OCI-LY1 (cell line): ENCODE data around the gene PDGFD.

Experiments
- H2AFZ ChIP-seq: fragments of 200-600 bp; sonication (generic), shearing (Covaris generic); 2 replicates; pipeline ENCODE4 v1.6.0; 2014; ENCODE audit warnings: antibody characterized with exemption, mild to moderate bottlenecking, low read length
- H3F3A ChIP-seq: fragments of 200-600 bp; sonication (generic), shearing (Covaris generic); 2 replicates; pipeline ENCODE4 v1.6.0; 2014; ENCODE audit warnings: mild to moderate bottlenecking, antibody characterized with exemption, low read length, moderate library complexity; ENCODE audit not compliant: insufficient read depth
- H3K27ac ChIP-seq: fragments of 200-600 bp; sonication (generic); 2 replicates; pipeline ENCODE4 v1.5.1; 2014; ENCODE audit warnings: low read length, mixed run types, mild to moderate bottlenecking, low read depth; ENCODE audit not compliant: poor library complexity, severe bottlenecking
- H3K27me3 ChIP-seq: fragments of 200-600 bp; sonication (generic); 2 replicates; pipeline ENCODE4 v1.6.0; 2014; ENCODE audit warnings: antibody characterized with exemption, mild to moderate bottlenecking, low read length, moderate library complexity; ENCODE audit not compliant: insufficient read depth
- H3K36me3 ChIP-seq: fragments of 200-600 bp; sonication (generic); 2 replicates; pipeline ENCODE4 v1.6.1; 2014; ENCODE audit warnings: mild to moderate bottlenecking, antibody characterized with exemption, low read length, moderate library complexity, mixed read lengths; ENCODE audit not compliant: insufficient read depth
- H3K4me1 ChIP-seq: fragments of 200-600 bp; sonication (generic); 2 replicates; pipeline ENCODE4 v1.5.1; 2014; ENCODE audit warnings: mild to moderate bottlenecking, low read length, moderate library complexity; ENCODE audit not compliant: insufficient read depth, severe bottlenecking
- H3K4me2 ChIP-seq: fragments of 200-600 bp; sonication (generic), shearing (Covaris generic); 2 replicates; pipeline ENCODE4 v1.6.1; 2014; ENCODE audit warnings: low read length
- H3K4me3 ChIP-seq: fragments of 200-600 bp; sonication (generic); 2 replicates; pipeline ENCODE4 v1.5.1; 2014; ENCODE audit warnings: low read length, low read depth, mild to moderate bottlenecking, mixed read lengths; ENCODE audit not compliant: poor library complexity, severe bottlenecking
- H3K79me2 ChIP-seq: fragments of 200-600 bp; shearing (Covaris generic); 2 replicates; pipeline ENCODE4 v1.6.1; 2016; ENCODE audit warnings: mixed run types, low read length, mixed read lengths; ENCODE audit not compliant: insufficient read depth
- H3K9ac ChIP-seq: fragments of 200-600 bp; sonication (generic), shearing (Covaris generic); 2 replicates; pipeline ENCODE4 v1.6.1; 2014; ENCODE audit warnings: mild to moderate bottlenecking, low read length, mixed read lengths
- H3K9me2 ChIP-seq: fragments of 200-600 bp; sonication (generic), shearing (Covaris generic); 2 replicates; pipeline ENCODE4 v1.6.1; 2014; ENCODE audit warnings: low read depth, mild to moderate bottlenecking, low read length, mixed read lengths
- H3K9me3 ChIP-seq: fragments of 200-600 bp; shearing (Covaris generic); 2 replicates; pipeline ENCODE4 v1.6.1; 2014; ENCODE audit warnings: low read length, mixed read lengths
- H4K20me1 ChIP-seq: fragments of 200-600 bp; sonication (generic), shearing (Covaris generic); 2 replicates; pipeline ENCODE4 v1.6.0; 2016; ENCODE audit warnings: mild to moderate bottlenecking, low read length; ENCODE audit not compliant: insufficient read depth
- EZH2 ChIP-seq: fragments of 200-600 bp; sonication (generic), shearing (Covaris generic); IDR thresholded peaks from 2 replicates; pipeline ENCODE4 v1.8.0; 2017; ENCODE audit warnings: borderline replicate concordance, mixed run types, mild to moderate bottlenecking, antibody characterized with exemption, low read length, moderate library complexity, mixed read lengths
- TF ChIP-seq, protein P1 (sequence below): fragments of 200-600 bp; sonication (generic), shearing (Covaris generic); IDR thresholded peaks from 2 replicates; pipeline ENCODE4 v1.5.1; 2017; ENCODE audit warnings: mild to moderate bottlenecking, antibody characterized with exemption, low read length, moderate library complexity, mixed read lengths

PDGFD gene

GRCh38 chr11:103901656-103902055, 262.3 kb downstream of the PDGFD start:
- Histone ChIP-seq H3K27ac (peak overlapping the region; percentile 54), H3F3A (0 out of 2 replicates have a peak, but pooled peaks cover 11% of the 10 kb centered on the region), H3K9me3 (no peaks in the 10 kb centered on the region), H3K4me1 (peaks cover 67% of the 10 kb centered on the region), H4K20me1 (no peaks in the 10 kb centered on the region), H3K36me3 (no peaks in the 10 kb centered on the region), H3K9ac (no peak overlapping the region), H3K9me2 (no peaks in the 10 kb centered on the region), H3K4me2 (no peak overlapping the region), H3K27me3 (no peaks in the 10 kb centered on the region), H3K79me2 (no peaks in the 10 kb centered on the region), H3K4me3 (no peak overlapping the region), H2AFZ (no peak overlapping the region)
- TF ChIP-seq, protein P1, sequence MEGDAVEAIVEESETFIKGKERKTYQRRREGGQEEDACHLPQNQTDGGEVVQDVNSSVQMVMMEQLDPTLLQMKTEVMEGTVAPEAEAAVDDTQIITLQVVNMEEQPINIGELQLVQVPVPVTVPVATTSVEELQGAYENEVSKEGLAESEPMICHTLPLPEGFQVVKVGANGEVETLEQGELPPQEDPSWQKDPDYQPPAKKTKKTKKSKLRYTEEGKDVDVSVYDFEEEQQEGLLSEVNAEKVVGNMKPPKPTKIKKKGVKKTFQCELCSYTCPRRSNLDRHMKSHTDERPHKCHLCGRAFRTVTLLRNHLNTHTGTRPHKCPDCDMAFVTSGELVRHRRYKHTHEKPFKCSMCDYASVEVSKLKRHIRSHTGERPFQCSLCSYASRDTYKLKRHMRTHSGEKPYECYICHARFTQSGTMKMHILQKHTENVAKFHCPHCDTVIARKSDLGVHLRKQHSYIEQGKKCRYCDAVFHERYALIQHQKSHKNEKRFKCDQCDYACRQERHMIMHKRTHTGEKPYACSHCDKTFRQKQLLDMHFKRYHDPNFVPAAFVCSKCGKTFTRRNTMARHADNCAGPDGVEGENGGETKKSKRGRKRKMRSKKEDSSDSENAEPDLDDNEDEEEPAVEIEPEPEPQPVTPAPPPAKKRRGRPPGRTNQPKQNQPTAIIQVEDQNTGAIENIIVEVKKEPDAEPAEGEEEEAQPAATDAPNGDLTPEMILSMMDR: no peak
- no peak for TF ChIP-seq EZH2

DNA sequence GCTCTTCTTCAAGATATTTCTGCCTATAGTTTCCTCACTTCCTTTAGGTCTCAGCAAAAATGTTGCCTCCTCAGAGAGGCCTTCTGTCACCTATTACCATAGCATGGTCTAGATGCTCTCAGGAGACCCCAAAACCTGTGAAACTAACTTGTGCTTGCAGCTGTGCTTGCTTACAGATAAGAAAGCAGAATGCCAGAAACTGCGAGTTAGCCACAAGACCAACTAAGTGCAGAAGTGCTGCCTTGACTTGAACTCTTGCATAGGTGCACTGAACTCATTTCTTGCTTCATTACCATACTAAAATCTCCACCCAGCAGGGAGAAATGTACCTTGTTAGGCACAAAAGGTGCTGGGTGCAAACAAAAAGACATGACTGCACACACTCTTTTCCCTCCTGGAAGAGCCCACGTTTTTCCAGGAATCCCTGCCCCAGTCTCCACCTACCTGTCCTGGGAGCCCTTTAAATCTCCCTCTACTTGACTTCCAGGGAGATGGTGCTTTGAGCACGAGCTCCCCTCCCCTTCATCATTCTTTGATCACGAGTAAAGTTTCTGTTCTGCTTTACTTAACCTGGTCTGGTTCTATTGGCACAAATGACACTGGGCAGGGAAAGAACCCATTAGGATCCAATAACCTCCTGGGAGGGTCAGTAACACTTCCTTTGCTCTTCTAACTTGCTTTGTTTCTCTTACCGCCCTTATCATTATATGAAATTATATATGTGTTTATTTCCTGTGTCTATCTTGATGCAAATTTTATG, 265.2 kb downstream of the PDGFD start:
- Histone ChIP-seq H3K9ac (no peak overlapping the region; the same call in 1 of the 2 replicates), H3K4me3 (no peak overlapping the region), H3K4me2 (peak overlapping the region; percentile 55), H3K79me2 (no peaks in the 10 kb centered on the region), H3K9me2 (no peaks in the 10 kb centered on the region), H3F3A (no peaks in the 10 kb centered on the region), H3K27ac (peak overlapping the region; percentile 72), H3K36me3 (no peaks in the 10 kb centered on the region), H2AFZ (no peak overlapping the region), H3K9me3 (no peaks in the 10 kb centered on the region), H3K4me1 (peaks cover 54% of the 10 kb centered on the region), H4K20me1 (no peaks in the 10 kb centered on the region), H3K27me3 (no peaks in the 10 kb centered on the region)
- TF ChIP-seq EZH2: no peak
- TF ChIP-seq, protein P1: no peak

DNA sequence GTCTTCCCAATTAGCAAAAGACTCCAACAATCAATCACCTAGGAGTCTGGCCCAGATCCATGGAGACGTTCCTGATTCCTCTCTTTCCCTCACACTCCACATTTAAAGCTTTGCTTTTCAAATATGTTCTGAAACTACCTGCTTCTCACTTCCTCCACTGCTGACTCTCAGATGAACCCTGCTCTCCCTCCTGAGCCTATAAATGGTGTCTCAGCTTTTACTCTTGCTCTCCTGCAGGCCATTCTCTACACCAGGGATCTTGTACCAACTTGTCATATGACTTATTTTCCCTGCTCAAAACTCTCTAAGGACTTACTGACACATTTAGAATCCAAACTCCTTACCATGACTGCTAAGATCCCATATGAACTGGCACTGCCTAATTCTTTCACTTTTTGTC, 265.9 kb downstream of the PDGFD start:
- no peaks in the 10 kb centered on the region for H3K27me3 ChIP-seq
- H3K4me2 ChIP-seq: peak overlapping the region; percentile 55
- no peaks in the 10 kb centered on the region for H3K9me2 ChIP-seq
- H3F3A ChIP-seq: no peaks in the 10 kb centered on the region
- H3K27ac ChIP-seq: peak overlapping the region; percentile 72
- no peak overlapping the region; the same call in 1 of the 2 replicates for H3K9ac ChIP-seq
- H3K79me2 ChIP-seq: no peaks in the 10 kb centered on the region
- peaks cover 47% of the 10 kb centered on the region for H3K4me1 ChIP-seq
- TF ChIP-seq, protein P1: no peak
- TF ChIP-seq EZH2: no peak
- no peaks in the 10 kb centered on the region for H4K20me1 ChIP-seq
- no peaks in the 10 kb centered on the region for H3K9me3 ChIP-seq
- no peak overlapping the region for H3K4me3 ChIP-seq
- H3K36me3 ChIP-seq: no peaks in the 10 kb centered on the region
- no peak overlapping the region; the same call in 1 of the 2 replicates for H2AFZ ChIP-seq
